Endometrial microvascular endothelial cells (primary cell): ENCODE data around the gene SMIM1. TPM values are rescaled to one million over a fixed set of nuclear protein-coding genes. Genes with fewer than 3 reads are reported as not detected.
"Not testable (repeated sequence)": the region's sequence is repeated elsewhere in the genome, so short reads cannot be mapped to it uniquely, and the experiment has no call there.

Source experiments
- in situ Hi-C: cut with HindIII; loops from 2 replicates; pipeline ENCODE4 v1.10.0; 2017; ENCODE audit warnings: low sequenced_read_pairs, low pct_unique_long_range_greater_than_20kb; ENCODE audit errors: inconsistent ontology term
- total RNA-seq: library from RNA; depleted of rRNA; stranded (reverse); fragments of >200 nt; gene quantifications from one replicate; pipeline ENCODE4 v1.2.3, GENCODE V29; 2015; ENCODE audit errors: inconsistent ontology term

SMIM1 gene, protein sequence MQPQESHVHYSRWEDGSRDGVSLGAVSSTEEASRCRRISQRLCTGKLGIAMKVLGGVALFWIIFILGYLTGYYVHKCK
- total RNA-seq: not detected

DNA sequence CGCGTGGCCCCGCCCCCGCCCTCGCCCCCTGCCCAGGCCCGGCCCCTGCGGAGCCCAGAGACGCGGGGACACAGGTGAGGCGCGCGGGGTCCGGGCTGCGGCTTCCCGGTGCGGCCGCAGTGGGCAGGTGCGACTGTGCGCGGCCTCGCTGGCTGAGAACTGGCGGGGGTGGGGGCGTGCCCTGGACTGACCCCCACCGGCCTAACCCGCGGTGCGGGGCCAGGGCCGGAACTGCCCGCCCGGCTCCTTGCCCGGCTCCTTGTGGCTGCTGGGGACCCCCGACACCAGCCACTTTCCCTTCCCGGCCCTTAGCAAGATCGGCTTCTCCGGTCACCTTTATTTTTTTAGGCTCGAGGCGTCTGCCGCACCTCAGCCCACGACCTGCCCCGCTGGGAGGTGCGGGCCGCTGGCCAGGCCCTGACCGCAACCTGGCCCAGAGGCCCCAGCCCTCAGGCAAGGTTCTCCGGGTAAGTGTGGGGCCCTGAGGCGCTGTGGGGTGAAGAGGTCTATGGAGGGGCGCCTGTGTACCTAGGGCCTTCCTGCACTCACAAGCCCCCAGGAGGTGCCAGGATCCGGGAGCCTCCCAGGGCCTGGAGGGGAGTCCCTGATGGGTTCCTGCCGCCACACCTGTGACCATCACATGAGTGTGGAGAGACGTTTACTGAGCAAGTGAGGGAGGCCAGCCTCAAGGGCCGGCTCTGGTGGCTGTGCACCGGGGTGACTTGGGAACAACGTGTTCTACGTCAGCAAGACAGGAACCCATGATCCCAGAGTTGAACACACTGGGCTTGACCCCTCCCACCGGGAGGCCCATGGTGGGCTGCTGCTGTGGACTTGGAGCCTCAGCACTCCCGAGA lies at the start of gene SMIM1:
SMIM1 (plus strand) TSS at position 35 of the 857 bp plus-strand sequence. CDS start 2,625 bp downstream, outside the sequence.
- in situ Hi-C loops: no loop called here

DNA sequence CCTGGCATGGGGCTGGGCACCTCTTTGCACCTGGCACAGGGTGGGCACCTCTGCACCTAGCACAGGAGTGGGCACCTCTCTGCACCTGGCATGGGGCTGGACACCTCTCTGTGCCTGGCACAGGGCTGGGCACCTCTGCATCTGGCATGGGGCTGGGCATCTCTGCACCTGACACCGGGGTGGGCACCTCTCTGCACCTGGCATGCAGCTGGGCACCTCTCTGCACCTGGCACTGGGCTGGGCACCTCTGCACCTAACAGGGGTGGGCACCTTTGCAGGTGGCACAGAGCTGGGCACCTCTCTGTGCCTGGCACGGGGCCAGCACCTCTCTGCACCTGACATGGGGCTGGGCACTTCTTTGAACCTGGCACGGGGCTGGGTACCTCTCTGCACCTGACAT lies 49.7 kb upstream of the SMIM1 start:
- in situ Hi-C loops: no loop called here

DNA sequence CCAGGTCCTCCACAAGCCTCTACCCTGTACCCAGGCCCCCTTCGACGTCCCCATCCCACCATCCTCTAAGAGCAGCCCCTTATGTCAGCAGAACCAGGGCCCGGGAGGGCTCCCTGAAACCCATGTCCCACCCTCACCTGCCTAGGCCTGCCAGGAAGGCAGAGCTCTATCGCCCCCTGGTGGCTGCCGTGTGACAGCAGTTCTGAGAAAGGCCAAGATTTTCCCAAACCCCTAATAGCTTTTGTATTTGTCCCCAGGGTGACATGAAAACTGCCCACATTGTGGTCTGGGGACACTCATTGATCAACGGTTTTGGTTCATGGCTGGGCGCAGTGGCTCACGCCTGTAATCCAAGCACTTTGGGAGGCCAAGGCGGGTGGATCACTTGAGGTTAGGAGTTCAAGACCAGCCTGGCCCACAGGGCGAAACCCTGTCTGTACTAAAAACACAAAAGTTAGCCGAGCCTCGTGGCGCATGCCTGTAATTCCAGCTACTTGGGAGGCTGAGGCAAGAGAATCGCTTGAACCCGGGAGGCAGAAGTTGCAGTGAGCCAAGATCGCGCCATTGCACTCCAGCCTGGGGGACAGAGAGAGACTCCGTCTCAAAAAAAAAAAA lies 48.0 kb upstream of the SMIM1 start:
- in situ Hi-C loops: not testable (repeated sequence)

DNA sequence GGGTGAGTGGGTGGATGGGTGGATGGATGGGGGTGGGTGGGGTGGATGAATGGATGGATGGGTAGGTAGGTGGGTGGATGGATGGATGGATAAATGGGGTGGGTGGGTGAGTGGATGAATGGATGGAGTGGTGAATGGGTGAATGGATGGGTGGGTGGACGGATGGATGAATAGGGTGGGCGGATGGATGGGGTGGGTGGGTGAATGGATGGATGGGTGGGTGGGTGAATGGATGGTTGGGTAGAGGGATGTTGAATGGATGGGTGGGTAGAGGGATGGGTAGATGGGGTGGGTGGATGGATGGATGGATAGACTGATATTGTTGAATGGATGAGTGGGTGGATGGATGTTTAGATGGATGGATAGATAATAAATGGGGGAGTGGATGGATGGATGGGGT lies 47.2 kb upstream of the SMIM1 start:
- in situ Hi-C loops: no loop called here

DNA sequence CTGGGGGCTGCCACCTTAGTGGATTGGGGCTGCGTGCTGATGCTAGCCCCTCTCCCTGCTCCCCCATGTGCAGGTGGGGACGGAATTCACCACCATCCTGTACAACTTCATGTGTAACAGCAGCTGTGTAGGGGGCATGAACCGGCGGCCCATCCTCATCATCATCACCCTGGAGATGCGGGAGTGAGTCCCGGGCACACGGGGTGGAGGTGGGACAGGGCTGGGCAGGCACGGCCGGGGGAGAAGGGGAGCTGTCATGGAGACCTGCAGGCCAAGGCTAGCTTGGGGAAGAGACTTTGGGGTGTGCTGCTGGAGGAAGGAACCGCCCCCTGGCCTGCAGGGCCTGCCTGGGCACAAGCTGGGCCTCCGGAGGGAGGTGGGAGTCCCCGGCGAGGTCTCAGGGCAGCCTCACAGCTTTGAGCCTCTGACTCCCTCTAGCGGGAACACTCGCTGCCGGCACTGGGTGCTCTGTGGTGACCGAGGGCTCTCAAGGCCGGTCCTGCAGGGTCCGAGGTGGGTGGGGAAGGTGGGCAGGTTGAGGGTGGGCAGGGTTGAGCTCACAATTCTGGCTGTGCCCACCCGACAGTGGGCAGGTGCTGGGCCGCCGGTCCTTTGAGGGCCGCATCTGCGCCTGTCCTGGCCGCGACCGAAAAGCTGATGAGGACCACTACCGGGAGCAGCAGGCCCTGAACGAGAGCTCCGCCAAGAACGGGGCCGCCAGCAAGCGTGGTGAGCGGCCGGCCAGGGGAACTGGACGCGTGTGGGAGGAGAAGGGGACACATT lies 45.3 kb upstream of the SMIM1 start:
- in situ Hi-C loops: no loop called here

DNA sequence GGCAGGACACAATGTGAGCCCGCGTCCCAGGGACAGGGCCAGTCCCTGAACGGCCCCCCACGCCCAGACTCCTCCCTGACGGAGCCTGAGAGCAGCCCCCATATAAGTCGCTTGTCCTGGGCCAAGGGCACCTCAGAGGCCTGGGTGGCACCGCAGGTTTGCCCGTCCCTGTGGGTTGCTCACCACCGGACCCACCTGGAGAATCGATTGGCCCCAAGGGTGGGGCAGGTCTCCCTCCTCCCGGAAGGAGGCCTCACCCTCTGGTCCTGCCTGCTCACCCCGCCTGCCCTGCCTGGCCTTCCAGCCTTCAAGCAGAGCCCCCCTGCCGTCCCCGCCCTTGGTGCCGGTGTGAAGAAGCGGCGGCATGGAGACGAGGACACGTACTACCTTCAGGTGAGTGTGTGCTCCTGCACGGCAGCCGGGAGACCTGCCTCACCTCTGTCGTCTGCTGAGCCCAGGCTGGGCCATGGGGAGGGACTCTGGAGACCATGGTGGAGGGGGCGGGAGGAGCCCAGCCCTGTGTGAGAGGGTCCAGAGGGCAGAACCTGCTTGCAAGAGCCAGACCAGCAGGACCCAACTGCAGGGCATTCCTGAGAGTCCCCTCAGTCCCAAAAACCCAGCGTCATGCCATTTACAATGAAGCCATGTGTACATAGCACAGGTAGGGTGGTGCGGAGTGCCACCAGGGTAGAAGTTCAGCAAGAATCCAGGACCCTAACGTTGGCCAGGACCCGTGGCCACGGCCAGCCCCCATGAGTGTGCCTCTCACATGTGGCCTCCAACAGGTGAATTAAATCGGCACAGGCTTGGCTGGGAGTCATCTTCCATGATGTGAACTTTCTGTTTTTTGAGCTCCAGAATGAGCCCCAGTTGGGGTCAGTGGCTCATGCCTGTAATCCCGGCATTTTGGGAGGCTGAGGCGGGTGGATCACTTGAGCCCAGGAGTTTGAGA lies 44.4 kb upstream of the SMIM1 start:
- in situ Hi-C loops: no loop called here

DNA sequence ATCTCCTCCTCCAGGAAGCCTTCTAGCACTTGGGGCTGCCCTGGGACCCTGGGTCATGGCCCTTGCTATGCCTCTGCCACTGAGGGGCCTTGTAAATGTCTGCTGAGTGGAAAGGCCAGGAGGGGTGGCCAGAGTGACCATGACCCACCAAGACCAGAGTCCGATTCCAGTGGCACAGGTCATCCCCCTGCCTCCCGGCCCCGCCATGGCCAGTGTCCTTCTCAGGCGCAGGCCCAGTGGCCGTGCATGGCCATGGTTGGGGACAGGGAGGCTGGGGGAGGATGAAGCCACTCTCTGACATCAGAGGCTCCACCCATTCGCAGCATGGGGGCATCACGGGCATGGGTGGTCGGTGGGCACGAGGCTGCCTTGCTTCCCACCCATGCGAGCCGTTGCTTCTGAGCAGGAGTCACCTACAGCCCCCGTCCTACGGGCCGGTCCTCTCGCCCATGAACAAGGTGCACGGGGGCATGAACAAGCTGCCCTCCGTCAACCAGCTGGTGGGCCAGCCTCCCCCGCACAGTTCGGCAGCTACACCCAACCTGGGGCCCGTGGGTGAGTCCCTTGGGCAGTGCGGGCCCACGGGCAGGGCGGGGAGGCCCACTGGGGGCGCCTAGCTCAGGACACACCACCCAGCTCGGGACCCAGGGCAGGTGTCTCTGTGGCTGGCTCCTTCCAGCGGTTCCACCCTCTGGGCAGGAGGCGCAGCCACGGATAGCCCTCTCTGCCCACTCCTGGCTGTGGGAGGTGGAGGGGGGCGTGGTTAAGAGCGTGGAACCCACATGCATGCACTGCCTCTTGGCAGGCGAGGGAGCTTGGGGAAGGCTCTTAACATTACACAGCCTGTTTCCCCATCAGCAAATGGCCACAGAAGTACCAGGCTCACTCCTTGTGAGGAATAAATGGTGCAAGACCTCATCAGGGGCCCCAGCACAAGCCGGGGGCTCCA lies 42.7 kb upstream of the SMIM1 start:
- in situ Hi-C loops: no loop called here

DNA sequence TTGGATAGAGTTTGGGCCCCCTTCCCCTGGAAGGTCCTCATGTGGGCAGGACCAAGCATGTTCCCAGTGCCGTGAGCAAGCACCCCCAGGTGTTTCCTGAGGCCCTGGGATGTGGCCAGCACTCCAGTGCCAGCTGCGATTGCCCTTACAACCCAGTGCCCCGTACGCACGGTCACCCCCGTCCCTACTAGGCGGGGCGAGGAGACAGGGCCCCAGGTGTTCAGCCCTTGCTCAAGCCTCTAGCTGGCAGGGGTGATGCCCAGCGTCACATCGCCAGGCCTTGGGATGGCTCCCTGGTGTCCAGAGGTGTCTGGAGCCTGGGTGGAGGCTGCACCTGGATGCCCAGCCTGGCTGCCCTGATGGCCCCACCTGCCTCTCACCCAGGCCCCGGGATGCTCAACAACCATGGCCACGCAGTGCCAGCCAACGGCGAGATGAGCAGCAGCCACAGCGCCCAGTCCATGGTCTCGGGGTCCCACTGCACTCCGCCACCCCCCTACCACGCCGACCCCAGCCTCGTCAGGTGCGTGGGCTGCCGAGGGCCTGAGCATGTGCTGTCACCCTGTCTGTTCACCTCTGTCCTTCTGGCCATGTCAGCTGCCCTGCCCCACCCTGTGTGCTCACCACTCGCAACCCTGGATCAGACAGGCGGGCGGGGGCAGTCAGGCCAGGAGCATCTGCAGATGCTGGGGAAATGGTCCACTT lies 41.9 kb upstream of the SMIM1 start:
- in situ Hi-C loops: no loop called here

DNA sequence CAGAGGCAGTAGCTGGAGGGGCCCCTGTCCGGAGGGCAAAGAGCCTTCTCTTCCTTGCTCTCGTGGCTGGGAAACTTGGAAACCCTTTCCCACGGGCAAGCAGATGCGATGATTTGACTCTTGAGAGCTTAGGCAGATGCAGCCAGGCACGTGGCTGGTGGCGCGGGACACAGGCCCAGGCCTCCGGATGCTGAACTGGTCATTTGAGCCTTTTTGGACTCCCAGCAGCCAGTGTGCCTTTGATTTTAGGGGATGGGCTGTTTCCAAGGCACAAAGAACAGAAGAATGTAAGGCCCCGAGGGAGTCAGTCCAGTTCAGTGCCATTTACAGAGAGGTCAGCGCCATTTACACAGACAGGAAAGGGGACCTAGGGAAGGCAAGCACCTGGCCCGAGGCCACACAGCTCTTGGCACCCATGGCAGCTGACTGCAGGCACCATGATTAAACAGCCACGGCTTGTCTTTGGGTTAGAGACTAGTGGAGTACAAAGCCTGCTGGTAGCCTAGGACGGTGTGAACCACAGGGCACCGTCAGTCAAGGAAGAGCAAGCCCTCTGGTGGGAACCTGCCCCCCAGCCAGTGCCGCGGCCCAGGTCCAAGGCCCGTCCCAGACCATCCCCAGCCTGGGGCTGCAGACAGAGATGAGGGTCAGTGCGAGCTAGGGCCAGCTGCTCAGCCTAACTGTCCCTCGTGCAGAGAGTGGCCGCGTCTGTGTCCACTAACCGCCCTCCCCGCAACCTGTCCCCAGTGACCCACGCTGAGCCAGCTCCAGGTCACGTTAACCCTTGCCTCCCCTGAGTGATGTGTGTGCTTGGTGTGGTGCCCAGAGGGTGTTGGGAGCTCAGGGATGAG lies 40.7 kb upstream of the SMIM1 start:
- in situ Hi-C loops: no loop called here

DNA sequence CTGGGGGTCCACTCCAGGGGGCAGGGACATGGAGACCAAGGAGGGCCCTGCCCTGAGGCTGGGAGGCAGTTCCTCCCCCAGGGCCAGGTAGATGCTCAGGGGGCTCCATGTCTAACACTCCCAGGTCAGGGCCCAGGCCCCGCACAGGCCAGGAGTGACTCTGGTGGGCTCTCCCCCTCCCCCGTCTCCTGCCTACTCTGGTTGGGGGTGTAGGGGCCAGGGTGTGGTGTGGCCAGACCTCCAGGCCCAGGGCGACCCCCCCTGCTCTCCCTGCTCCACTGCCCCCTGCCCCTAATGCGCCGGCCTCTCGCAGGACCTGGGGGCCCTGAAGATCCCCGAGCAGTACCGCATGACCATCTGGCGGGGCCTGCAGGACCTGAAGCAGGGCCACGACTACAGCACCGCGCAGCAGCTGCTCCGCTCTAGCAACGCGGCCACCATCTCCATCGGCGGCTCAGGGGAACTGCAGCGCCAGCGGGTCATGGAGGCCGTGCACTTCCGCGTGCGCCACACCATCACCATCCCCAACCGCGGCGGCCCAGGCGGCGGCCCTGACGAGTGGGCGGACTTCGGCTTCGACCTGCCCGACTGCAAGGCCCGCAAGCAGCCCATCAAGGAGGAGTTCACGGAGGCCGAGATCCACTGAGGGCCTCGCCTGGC lies 40.0 kb upstream of the SMIM1 start:
- in situ Hi-C loops: no loop called here

DNA sequence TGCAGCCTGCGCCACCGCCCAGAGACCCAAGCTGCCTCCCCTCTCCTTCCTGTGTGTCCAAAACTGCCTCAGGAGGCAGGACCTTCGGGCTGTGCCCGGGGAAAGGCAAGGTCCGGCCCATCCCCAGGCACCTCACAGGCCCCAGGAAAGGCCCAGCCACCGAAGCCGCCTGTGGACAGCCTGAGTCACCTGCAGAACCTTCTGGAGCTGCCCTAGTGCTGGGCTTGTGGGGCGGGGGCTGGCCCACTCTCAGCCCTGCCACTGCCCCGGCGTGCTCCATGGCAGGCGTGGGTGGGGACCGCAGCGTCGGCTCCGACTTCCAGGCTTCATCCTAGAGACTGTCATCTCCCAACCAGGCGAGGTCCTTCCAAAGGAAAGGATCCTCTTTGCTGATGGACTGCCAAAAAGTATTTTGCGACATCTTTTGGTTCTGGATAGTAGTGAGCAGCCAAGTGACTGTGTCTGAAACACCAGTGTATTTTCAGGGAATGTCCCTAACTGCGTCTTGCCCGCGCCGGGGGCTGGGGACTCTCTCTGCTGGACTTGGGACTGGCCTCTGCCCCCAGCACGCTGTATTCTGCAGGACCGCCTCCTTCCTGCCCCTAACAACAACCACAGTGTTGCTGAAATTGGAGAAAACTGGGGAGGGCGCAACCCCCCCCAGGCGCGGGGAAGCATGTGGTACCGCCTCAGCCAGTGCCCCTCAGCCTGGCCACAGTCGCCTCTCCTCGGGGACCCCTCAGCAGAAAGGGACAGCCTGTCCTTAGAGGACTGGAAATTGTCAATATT lies 39.3 kb upstream of the SMIM1 start:
- in situ Hi-C loops: no loop called here

DNA sequence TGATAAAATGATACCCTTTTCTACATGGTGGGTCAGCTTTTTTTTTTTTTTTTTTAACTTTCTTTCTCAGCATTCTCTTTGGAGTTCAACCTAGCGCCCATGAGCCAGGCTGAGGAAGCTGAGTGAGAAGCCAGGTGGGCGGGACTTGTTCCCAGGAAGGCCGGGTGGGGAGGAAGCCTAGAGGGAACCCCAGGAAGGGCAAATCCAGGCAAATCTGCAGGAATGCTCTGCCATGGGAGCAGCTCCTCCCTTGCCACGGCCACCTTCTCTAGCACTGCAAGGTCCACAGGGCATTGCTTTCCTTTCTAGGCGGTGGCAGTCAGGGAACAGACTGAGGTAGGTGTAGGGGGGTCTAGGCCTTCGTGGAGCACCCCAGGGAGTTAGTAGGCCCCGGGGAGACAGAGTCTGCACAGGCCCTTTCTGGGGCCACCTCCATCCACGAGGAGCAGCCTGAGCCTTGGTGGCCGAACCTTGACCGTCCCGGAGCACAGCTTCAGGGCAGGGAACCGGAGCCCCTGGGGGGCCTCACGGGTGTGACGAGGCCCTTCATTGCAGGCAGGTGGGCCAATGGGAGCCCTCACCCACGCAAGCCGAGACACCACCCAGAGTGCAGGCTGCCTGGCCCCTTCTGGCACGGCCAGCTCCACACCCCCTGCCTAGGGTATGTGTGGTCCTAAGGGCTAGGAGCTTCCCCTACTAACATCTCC lies 38.5 kb upstream of the SMIM1 start:
- in situ Hi-C loops: no loop called here

DNA sequence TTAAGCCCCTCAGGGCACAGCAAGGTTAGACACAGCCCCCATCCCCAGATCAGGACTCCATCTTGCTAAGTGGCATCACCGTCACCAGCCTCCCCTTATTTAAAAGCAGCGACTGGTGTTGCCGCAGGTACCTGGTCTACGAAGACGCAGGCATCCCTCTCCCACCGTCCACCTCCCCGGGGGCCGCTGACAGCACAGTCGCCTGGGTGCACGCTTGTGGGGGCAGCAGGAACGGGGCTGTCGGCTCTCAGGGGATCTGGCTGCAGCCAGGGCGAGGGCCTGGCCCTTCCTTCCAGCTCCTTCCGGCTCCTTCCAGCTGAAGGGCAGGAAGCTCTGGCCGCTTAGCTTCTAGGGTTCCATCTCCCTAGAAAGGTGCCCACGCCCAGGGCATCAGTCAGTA lies 37.9 kb upstream of the SMIM1 start:
- in situ Hi-C loops: no loop called here

DNA sequence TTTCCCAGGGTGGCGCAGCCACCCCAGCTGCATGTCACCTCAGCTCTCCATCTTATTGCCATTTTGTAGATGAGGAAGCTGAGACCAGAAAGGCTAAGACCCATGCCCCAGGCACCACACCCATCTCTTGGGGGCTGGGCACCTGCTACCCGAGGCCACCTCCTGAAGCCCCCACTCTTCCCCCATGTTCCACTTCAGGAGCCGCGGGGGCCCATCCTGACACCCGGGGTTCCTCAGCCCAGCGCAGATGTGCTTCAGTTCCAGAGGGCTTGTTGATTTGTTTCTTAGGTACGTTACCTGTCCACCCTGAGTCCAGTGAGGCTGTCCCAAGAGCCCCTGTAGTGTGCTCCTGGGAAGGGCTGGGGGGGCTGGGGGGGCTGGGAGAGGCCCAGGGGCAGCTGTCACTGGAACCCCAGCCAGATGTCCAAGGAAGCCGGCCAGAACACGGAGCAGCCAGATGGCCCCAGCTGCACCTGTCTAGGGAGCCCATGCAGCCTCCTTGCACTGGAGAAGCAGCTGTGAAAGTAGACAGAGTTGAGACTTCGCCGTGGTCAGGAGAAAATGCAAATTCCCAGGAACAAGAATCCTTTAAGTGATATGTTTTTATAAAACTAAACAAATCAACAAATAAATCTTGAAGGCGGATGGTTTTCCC lies 37.4 kb upstream of the SMIM1 start:
- in situ Hi-C loops: no loop called here
